Smooth muscle cell (in vitro differentiated cells): ENCODE results near the gene ARF4. TPM values are rescaled to one million over a fixed set of nuclear protein-coding genes. Genes with fewer than 3 reads are reported as not detected.

Experiments
- DNase-seq: peaks from one replicate; lab custom pipeline; 2025; ENCODE audit not compliant: unreplicated experiment; lab: John Stamatoyannopoulos, UW
- H2AFZ ChIP-seq: fragments of 200-600 bp; sonication (generic); 2 replicates; pipeline ENCODE4 v1.6.0; 2016; ENCODE audit warnings: antibody characterized with exemption, low read depth, mild to moderate bottlenecking
- H3F3A ChIP-seq: fragments of 200-600 bp; sonication (generic); 2 replicates; pipeline ENCODE4 v1.6.0; 2017; ENCODE audit warnings: antibody characterized with exemption, low read depth
- H3K27ac ChIP-seq: fragments of 200-600 bp; sonication (generic); 2 replicates; pipeline ENCODE4 v1.5.1; 2016; ENCODE audit warnings: low read depth, mild to moderate bottlenecking
- H3K27me3 ChIP-seq: fragments of 200-600 bp; sonication (generic); 2 replicates; pipeline ENCODE4 v1.6.1; 2016; ENCODE audit warnings: low read depth, mild to moderate bottlenecking
- H3K36me3 ChIP-seq: fragments of 200-600 bp; sonication (generic); 2 replicates; pipeline ENCODE4 v1.5.1; 2016; ENCODE audit warnings: low read depth
- H3K4me1 ChIP-seq: fragments of 200-600 bp; sonication (generic); 2 replicates; pipeline ENCODE4 v1.5.1; 2016; ENCODE audit warnings: low read depth
- H3K4me2 ChIP-seq: fragments of 200-600 bp; sonication (generic); 2 replicates; pipeline ENCODE4 v1.6.0; 2016; ENCODE audit warnings: mild to moderate bottlenecking
- H3K4me3 ChIP-seq: fragments of 200-600 bp; sonication (generic); 2 replicates; pipeline ENCODE4 v1.5.1; 2016; ENCODE audit warnings: mild to moderate bottlenecking
- H3K79me2 ChIP-seq: fragments of 200-600 bp; sonication (generic); 2 replicates; pipeline ENCODE4 v1.6.0; 2016; ENCODE audit warnings: low read depth, mild to moderate bottlenecking
- H3K9ac ChIP-seq: fragments of 200-600 bp; sonication (generic); 2 replicates; pipeline ENCODE4 v1.6.0; 2016; ENCODE audit warnings: low read depth
- H3K9me3 ChIP-seq: fragments of 200-600 bp; sonication (generic); replicated peaks from 2 replicates; pipeline ENCODE4 v1.5.1; 2016; ENCODE audit warnings: low read depth
- H4K20me1 ChIP-seq: fragments of 200-600 bp; sonication (generic); 2 replicates; pipeline ENCODE4 v1.6.0; 2016; ENCODE audit warnings: low read depth
- CTCF ChIP-seq: fragments of 200-600 bp; sonication (generic); IDR thresholded peaks from 2 replicates; pipeline ENCODE4 v1.5.1; 2017; ENCODE audit warnings: borderline replicate concordance, mild to moderate bottlenecking, antibody characterized with exemption; ENCODE audit not compliant: insufficient read depth, poor library complexity, severe bottlenecking
- WGBS: methylation state at CpG from one replicate; pipeline ENCODE4 v1.1.7; 2016; ENCODE audit warnings: low lambda C conversion rate; 5-methylcytosine and 5-hydroxymethylcytosine counted together
- polyA plus RNA-seq: library from polyadenylated mRNA; unstranded; fragments of >200 nt; fragmentation: Nextera tagmentation; extraction: Ambion mirVana; gene quantifications from 2 replicates; pipeline ENCODE4 v1.2.1, GENCODE V29; 2016
- total RNA-seq: library from RNA; depleted of rRNA; stranded (reverse); fragments of >200 nt; gene quantifications from 2 replicates; pipeline ENCODE4 v1.2.3, GENCODE V29; 2014

Gene ARF4
- total and polyA plus RNA-seq, 2 experiments from 2014 or later = 688 TPM

GRCh38 chr3:57556459-57557084 is 40.6 kb downstream of the ARF4 start:
- Histone ChIP-seq H3K4me2 (peak overlapping the region; percentile 94), H3K9ac (peak overlapping the region; percentile 88), H3K4me1 (peaks cover 7% of the 10 kb centered on the region), H3K79me2 (peaks cover 33% of the 10 kb centered on the region), H2AFZ (peak overlapping the region; percentile 36), H4K20me1 (peaks cover 28% of the 10 kb centered on the region), H3K27me3 (no peaks in the 10 kb centered on the region), H3K9me3 (no peaks in the 10 kb centered on the region), H3K36me3 (no peaks in the 10 kb centered on the region), H3K4me3 (peak overlapping the region; percentile 84), H3F3A (peaks cover 3% of the 10 kb centered on the region), H3K27ac (peak overlapping the region; percentile 56)
- no peak for DNase-seq
- TF ChIP-seq CTCF = no peak
- 2% methylated on average over 54 of the region's 54 CpGs for WGBS

- no peak for TF ChIP-seq CTCF
- WGBS = 26% methylated on average over 54 of the region's 54 CpGs
These were observed 41.2 kb downstream of the ARF4 start, which contains the start of gene PDE12 for GRCh38 chr3:57555738-57556458. Gene PDE12 (plus strand): TSS chr3:57556274. CDS start chr3:57556380, 106 bp downstream.

GRCh38 chr3:57555306-57555705 is 41.8 kb downstream of the ARF4 start:
- Histone ChIP-seq H3K27me3 (no peaks in the 10 kb centered on the region), H2AFZ (peak overlapping the region; percentile 36), H3K4me3 (peak overlapping the region; percentile 84), H3K4me1 (peaks cover 7% of the 10 kb centered on the region), H3K79me2 (peaks cover 33% of the 10 kb centered on the region), H3K36me3 (no peaks in the 10 kb centered on the region), H3K9me3 (no peaks in the 10 kb centered on the region), H3K4me2 (peak overlapping the region; percentile 94), H3K27ac (peak overlapping the region; percentile 56), H4K20me1 (peaks cover 20% of the 10 kb centered on the region), H3F3A (no peaks in the 10 kb centered on the region), H3K9ac (no peak overlapping the region)
- TF ChIP-seq CTCF = no peak
- DNase-seq = no peak
- WGBS = 93% methylated on average over 8 of the region's 8 CpGs

More at GRCh38 chr3:57555738-57556458, 41.2 kb downstream of the ARF4 start, which contains the start of gene PDE12:
- peak within 1 kb of the TSS; percentile 84 for H3K4me3 ChIP-seq
- no peaks in the 10 kb centered on the region for H3F3A ChIP-seq
- H3K36me3 ChIP-seq = no peaks in the 10 kb centered on the region
- H3K79me2 ChIP-seq = peaks cover 33% of the 10 kb centered on the region
- peaks cover 7% of the 10 kb centered on the region for H3K4me1 ChIP-seq
- no peaks in the 10 kb centered on the region for H3K27me3 ChIP-seq
- H2AFZ ChIP-seq = peak within 1 kb of the TSS; percentile 36
- H3K9ac ChIP-seq = peak within 1 kb of the TSS; percentile 88
- peak; percentile 29 for DNase-seq
- H3K9me3 ChIP-seq = no peaks in the 10 kb centered on the region
- H4K20me1 ChIP-seq = peaks cover 24% of the 10 kb centered on the region
- H3K4me2 ChIP-seq = peak within 1 kb of the TSS; percentile 94
- H3K27ac ChIP-seq = peak within 1 kb of the TSS; percentile 56
